Activated CD8-positive, alpha-beta T cell treated with anti-CD3 and anti-CD28 coated beads for 36 hours (primary cell): ENCODE measurements around the gene IL12RB1. TPM values are rescaled to one million over a fixed set of nuclear protein-coding genes. Genes with fewer than 3 reads are reported as not detected.

Experiments
- ATAC-seq: fragments of 200-7000 bp; cut with Tn5 transposase; one replicate; pipeline ENCODE4 v1.10.0; 2021; ENCODE audit warnings: mild to moderate bottlenecking, moderate library complexity
- CTCF ChIA-PET: fragments of 350-600 bp; sonication (Branson Sonifier 250); formaldehyde crosslinking; loops from one replicate; lab custom pipeline; 2021; ENCODE audit warnings: antibody characterized with exemption; lab: Charles Lee
- POLR2A ChIA-PET: fragments of 350-600 bp; sonication (Branson Sonifier 250); formaldehyde crosslinking; loops from one replicate; lab custom pipeline; 2021; ENCODE audit warnings: antibody characterized with exemption; lab: Charles Lee
- DNase-seq: peaks from one replicate; pipeline ENCODE4 v3.0.0-alpha.2; 2020
- H3K27ac Mint-ChIP-seq: one replicate; pipeline ENCODE4 v1.8.0; 2021; ENCODE audit warnings: mild to moderate bottlenecking, mixed read lengths
- H3K27me3 Mint-ChIP-seq: one replicate; pipeline ENCODE4 v1.8.0; 2021; ENCODE audit warnings: mixed read lengths
- H3K36me3 Mint-ChIP-seq: one replicate; pipeline ENCODE4 v1.8.0; 2021; ENCODE audit warnings: low read depth, mixed read lengths
- H3K4me1 Mint-ChIP-seq: one replicate; pipeline ENCODE4 v1.8.0; 2021; ENCODE audit warnings: low read depth, mixed read lengths
- H3K4me3 Mint-ChIP-seq: one replicate; pipeline ENCODE4 v1.8.0; 2021; ENCODE audit warnings: mild to moderate bottlenecking, moderate library complexity, mixed read lengths
- H3K9me3 Mint-ChIP-seq: one replicate; pipeline ENCODE4 v1.8.0; 2021; ENCODE audit warnings: mixed read lengths
- CTCF ChIP-seq: fragments of 200-600 bp; IDR thresholded peaks from one replicate; pipeline ENCODE4 v1.8.0; 2022; ENCODE audit warnings: antibody characterized with exemption, mild to moderate bottlenecking
- intact Hi-C: fragments of 100-400 bp; cut with micrococcal nuclease; formaldehyde crosslinking; loops from one replicate; pipeline ENCODE4 v1.10.0; 2022
- total RNA-seq, 2 experiments: library from RNA; stranded (reverse); gene quantifications; one replicate each; pipeline ENCODE4 v1.2.3, GENCODE V29; 2021

The IL12RB1 gene
- total RNA-seq, 2 experiments from 2014 or later: 25.6 to 27.2 TPM

GRCh38 chr19:18117364-18117691 lies 30.6 kb upstream of the IL12RB1 start:
- Mint-ChIP-seq H3K4me1 (peaks cover 35% of the 10 kb centered on the region), H3K27me3 (no peaks in the 10 kb centered on the region), H3K27ac (peak overlapping the region; percentile 76), H3K36me3 (peaks cover 7% of the 10 kb centered on the region), H3K9me3 (no peaks in the 10 kb centered on the region), H3K4me3 (peak overlapping the region; percentile 77)
- intact Hi-C loops: no loop called here
- CTCF ChIA-PET: interaction anchor here (0.8 to 3.2 kb wide), 5 partner anchors 35 to 271 kb away, joined by 3 to 13 read pairs (median 4); partner anchors contain the start of genes ARRDC2 and PIK3R2
- TF ChIP-seq CTCF: no peak
- ATAC-seq (no peak), DNase-seq (no peak)
- POLR2A ChIA-PET: interaction anchor here (1.1 to 5.2 kb wide), 2 partner anchors 13 to 34 kb away, joined by 3 to 18 read pairs; partner anchors contain the start of gene PIK3R2

- no peak for TF ChIP-seq CTCF
- Mint-ChIP-seq H3K4me3 (no peak overlapping the region), H3K4me1 (peaks cover 32% of the 10 kb centered on the region), H3K27me3 (no peaks in the 10 kb centered on the region), H3K27ac (no peak overlapping the region), H3K9me3 (no peaks in the 10 kb centered on the region), H3K36me3 (peaks cover 11% of the 10 kb centered on the region)
- no peak for ATAC-seq
- ChIA-PET POLR2A (no interaction called here), CTCF (interaction anchor here (2.5 kb wide), 1 partner anchor 53 kb away, joined by 13 read pairs; no protein-coding TSS in a partner anchor)
- DNase-seq: no peak
- intact Hi-C loops: loop anchor here (5.0 kb wide), 1 partner anchor 53 kb away; no protein-coding TSS in a partner anchor
These were observed 27.7 kb upstream of the IL12RB1 start for GRCh38 chr19:18114483-18114882.

- intact Hi-C loops: loop anchor here (5.0 kb wide), 1 partner anchor 53 kb away; no protein-coding TSS in a partner anchor
These were observed 27.1 kb upstream of the IL12RB1 start for GRCh38 chr19:18113827-18114226.

GRCh38 chr19:18112989-18113478 lies 26.3 kb upstream of the IL12RB1 start:
- intact Hi-C loops: loop anchor here (5.0 kb wide), 1 partner anchor 54 kb away; no protein-coding TSS in a partner anchor
- ChIA-PET CTCF (interaction anchor here (0.7 to 2.9 kb wide), 29 partner anchors 9 to 115 kb away, joined by 3 to 16 read pairs (median 4); partner anchors contain the start of genes MAST3, MPV17L2 and PIK3R2), POLR2A (interaction anchor here (1.0 to 1.7 kb wide), 3 partner anchors 11 to 46 kb away, joined by 3 read pairs; partner anchors contain the start of gene PIK3R2)
- Mint-ChIP-seq H3K27me3 (no peaks in the 10 kb centered on the region), H3K9me3 (no peaks in the 10 kb centered on the region), H3K4me1 (peaks cover 25% of the 10 kb centered on the region), H3K4me3 (no peak overlapping the region), H3K36me3 (peaks cover 11% of the 10 kb centered on the region), H3K27ac (no peak overlapping the region)
- DNase-seq (peak; percentile 84), ATAC-seq (peak; percentile 25)
- TF ChIP-seq CTCF: peak; percentile 80

More at GRCh38 chr19:18113827-18114226, 27.1 kb upstream of the IL12RB1 start:
- ChIA-PET CTCF (interaction anchor here (0.8 to 2.9 kb wide), 21 partner anchors 9 to 85 kb away, joined by 3 to 16 read pairs (median 5); partner anchors contain the start of genes MAST3, MPV17L2 and PIK3R2), POLR2A (interaction anchor here (1.1 to 1.7 kb wide), 2 partner anchors 10 to 45 kb away, joined by 3 read pairs; no protein-coding TSS in a partner anchor)
- ATAC-seq: no peak
- no peak for TF ChIP-seq CTCF
- H3K9me3 Mint-ChIP-seq: no peaks in the 10 kb centered on the region
- H3K27ac Mint-ChIP-seq: no peak overlapping the region
- no peak for DNase-seq
- no peak overlapping the region for H3K4me3 Mint-ChIP-seq
- no peaks in the 10 kb centered on the region for H3K27me3 Mint-ChIP-seq
- H3K4me1 Mint-ChIP-seq: peaks cover 31% of the 10 kb centered on the region
- H3K36me3 Mint-ChIP-seq: peaks cover 11% of the 10 kb centered on the region
